Activated CD4-positive, CD25-positive, alpha-beta regulatory T cell (primary cell): ENCODE data around the gene SUV39H2.
"Not testable (repeated sequence)": the region's sequence is repeated elsewhere in the genome, so short reads cannot be mapped to it uniquely, and the experiment has no call there.

Source experiments
- DNase-seq, 4 experiments: peaks; one replicate each; lab custom pipeline; 2025; lab: John Stamatoyannopoulos, UW

Gene SUV39H2

GRCh38 chr10:14878266-14879123, at the start of gene SUV39H2:
TSS of gene SUV39H2 (plus strand) at chr10:14878866. CDS start at chr10:14878889, 23 bp downstream.
- DNase-seq, result peak; percentile 86 to 91 (median 90)

DNA sequence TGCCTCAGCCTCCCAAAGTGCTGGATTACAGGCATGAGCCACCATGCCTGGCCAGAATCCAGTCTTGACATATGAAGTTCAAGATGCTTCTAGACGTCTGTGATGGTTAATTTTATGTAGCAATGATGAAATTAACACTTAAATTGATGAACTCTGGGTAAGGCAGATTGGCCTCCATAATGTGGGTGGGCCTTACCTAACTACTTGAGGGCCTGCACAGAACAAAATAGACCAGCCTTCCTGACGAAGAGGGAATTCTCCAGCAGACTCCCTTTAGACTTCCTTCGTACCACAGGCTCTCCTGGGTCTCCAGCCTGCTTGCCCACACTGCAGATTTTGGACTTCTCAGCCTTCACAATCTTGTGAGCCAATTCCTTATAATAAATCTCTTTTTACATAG, 45.6 kb upstream of the SUV39H2 start:
- no peak for DNase-seq

DNA sequence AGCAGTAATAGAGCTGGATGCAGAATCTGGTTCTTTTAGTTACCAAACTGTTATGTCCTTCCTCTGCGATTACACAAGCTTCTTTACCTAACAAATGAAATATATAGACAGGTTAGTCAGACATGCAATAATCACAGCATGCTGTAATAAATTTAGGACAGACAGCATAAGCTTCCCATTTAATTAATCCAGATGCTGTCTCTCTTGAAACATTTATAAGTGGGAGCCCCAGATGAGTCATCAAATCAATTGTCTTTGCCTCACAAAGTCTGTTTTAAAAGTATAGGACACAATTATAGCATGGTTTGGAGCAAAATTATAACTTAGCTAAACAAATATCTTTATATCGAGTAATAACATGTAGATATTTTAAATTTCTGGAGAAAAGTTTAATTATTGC, 42.5 kb upstream of the SUV39H2 start:
- no peak for DNase-seq

DNA sequence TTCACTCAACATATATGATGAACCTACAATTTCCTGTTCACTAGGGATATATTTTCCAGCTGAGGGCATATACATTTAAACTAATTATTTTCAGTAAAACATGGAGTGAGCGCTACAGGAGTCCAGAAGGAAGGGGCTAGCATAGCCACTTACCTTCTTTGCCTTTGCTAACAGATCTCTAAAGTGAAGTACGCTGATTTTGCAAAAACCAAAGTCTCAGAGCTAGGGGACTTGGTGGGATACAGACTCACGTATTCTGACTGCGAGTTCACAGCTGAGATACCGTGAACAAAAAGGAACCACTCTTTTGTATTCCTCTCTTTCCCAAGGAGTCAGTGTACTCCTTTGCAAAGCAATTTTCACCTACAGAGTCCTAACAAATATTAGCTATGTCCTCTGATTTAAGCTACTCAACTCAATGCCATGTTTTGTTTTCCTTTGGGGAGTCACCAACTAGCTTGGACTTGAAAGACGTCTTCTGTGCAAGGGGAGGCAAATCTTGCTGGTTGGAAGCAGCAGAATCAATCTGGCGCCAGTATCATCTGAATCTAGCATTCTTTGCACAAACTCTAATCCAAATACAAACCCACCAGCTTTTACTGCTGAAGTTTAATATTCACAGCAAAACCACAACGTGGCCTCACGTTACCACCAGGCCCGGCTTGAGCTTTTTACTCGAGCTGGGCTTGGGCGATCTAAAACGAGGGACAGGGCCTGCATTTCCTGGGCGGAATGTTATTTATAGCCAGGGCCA, 41.5 kb upstream of the SUV39H2 start:
- no peak for DNase-seq

GRCh38 chr10:14837757-14838581, 40.7 kb upstream of the SUV39H2 start, which contains the start of the genes CDNF, HSPA14 and MSANTD7:
TSS of gene CDNF (minus strand) at chr10:14838037. CDS start at chr10:14837946, 91 bp downstream.
TSS of gene HSPA14 (plus strand) at chr10:14838306. CDS start at chr10:14838403, 97 bp downstream.
TSS of gene MSANTD7 (plus strand) at chr10:14838306. CDS start at chr10:14842285, 3,979 bp downstream.
- DNase-seq, result peak; percentile 96 to 99 (median 98)

GRCh38 chr10:14838582-14839304, 39.9 kb upstream of the SUV39H2 start:
- peak in 2 of 4 experiments; percentile 5 to 22 for DNase-seq

- DNase-seq, result no peak
Measured at GRCh38 chr10:14839305-14839695, 39.4 kb upstream of the SUV39H2 start.

GRCh38 chr10:14840178-14840577, 38.5 kb upstream of the SUV39H2 start:
- DNase-seq, result no peak

DNA sequence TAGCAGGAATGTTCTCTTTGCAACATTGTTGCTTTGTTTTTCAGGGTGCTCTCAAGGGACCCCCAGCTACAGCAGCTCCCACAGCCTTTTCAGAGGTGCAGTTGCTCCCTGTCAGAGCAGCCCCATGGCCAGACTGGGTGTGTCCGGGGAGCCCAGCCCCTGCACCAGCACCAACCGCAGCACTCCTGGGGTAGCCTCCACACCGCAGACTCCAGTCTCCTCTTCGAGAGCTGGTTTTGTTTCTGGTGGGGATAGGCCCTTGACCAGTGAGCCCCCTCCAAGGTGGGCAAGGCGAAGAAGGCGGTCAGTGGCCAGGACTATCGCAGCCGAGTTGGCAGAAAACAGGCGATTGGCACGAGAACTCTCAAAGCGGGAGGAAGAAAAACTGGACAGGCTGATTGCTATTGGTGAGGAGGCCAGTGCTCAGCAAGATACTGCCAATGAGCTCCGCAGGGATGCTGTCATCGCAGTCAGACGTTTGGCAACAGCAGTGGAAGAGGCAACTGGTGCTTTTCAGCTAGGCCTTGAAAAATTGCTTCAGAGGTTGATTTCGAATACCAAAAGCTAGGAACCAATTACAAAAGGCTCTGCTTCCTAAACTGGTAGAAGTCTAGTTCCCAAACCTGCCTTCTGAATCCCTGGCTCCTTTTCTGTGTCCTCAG, 35.2 kb upstream of the SUV39H2 start:
- DNase-seq, result no peak

- no peak for DNase-seq
Measured at GRCh38 chr10:14844948-14845347, 33.7 kb upstream of the SUV39H2 start.

- DNase-seq, result no peak
Measured at GRCh38 chr10:14852236-14852635, 26.4 kb upstream of the SUV39H2 start.

GRCh38 chr10:14855453-14855852, 23.2 kb upstream of the SUV39H2 start:
- DNase-seq, result no peak

DNA sequence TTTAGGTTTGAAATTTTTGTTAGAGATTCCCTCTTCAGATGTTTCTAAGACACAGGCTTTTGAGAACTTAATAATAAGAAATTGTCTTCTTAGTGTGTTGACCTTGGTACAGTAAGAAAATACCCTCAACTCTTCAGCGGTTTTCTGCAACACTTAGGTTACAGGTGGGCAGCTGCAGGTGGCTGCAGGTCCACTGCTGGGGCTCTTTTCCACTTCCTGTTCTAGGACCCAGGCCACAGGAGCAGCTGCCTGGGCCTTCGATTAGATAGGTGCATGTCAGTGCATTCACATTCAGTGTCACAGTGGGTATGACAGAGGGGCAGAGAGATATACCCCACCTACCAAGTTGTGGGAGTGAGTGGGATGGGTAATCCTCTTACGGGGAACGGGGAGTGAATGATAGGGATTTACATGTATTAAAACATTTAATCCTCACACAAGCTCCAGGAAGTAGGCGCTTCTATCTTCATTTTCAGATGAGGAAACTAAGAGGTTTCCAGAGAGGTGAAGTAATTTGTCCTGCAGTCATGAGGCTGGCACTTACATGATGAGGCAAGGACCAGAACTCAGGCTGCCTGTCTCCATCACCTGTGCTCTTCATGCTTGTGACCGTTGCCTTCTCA, 20.2 kb upstream of the SUV39H2 start:
- DNase-seq, result no peak

- DNase-seq, result no peak
Measured at GRCh38 chr10:14859043-14859442, 19.6 kb upstream of the SUV39H2 start.

- no peak for DNase-seq
Measured at GRCh38 chr10:14859775-14860174, 18.9 kb upstream of the SUV39H2 start.

GRCh38 chr10:14860791-14861190, 17.9 kb upstream of the SUV39H2 start:
- DNase-seq, result no peak

DNA sequence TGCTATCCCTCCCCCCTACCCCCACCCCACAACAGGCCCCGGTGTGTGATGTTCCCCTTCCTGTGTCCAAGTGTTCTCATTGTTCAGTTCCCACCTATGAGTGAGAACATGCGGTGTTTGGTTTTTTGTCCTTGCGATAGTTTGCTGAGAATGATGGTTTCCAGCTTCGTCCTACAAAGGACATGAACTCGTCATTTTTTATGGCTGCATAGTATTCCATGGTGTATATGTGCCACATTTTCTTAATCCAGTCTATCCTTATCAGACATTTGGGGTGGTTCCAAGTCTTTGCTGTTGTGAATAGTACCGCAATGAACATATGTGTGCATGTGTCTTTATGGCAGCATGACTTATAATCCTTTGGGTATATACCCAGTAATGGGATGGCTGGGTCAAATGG, 14.2 kb upstream of the SUV39H2 start:
- DNase-seq, result not testable (repeated sequence)

DNA sequence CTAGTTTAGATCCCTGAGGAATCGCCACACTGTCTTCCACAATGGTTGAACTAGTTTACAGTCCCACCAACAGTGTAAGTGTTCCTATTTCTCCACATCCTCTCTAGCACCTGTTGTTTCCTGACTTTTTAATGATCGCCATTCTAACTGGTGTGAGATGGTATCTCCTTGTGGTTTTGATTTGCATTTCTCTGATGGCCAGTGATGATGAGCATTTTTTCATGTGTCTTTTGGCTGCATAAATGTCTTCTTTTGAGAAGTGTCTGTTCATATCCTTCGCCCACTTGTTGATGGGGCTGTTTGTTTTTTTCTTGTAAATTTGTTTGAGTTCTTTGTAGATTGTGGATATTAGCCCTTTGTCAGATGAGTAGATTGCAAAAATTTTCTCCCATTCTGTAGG, 13.8 kb upstream of the SUV39H2 start:
- not testable (repeated sequence) for DNase-seq

- DNase-seq, result no peak
Measured at GRCh38 chr10:14873090-14873760, 5.4 kb upstream of the SUV39H2 start.

- DNase-seq, result no peak
Measured at GRCh38 chr10:14875941-14876340, 2.7 kb upstream of the SUV39H2 start.
